NB4 (cell line): ENCODE measurements around the gene MDM2.

Experiments used
- MYC ChIP-seq: IDR thresholded peaks from 2 replicates; pipeline ENCODE4 v1.6.1; 2011; ENCODE audit warnings: low read depth, low read length
- POLR2A ChIP-seq: IDR thresholded peaks from 2 replicates; pipeline ENCODE4 v1.6.1; 2011; ENCODE audit warnings: mild to moderate bottlenecking; ENCODE audit not compliant: insufficient read length; ENCODE audit errors: extremely low read depth
- TF ChIP-seq, protein P1 (sequence below): IDR thresholded peaks from one replicate; pipeline ENCODE4 v1.5.1; 2012; ENCODE audit warnings: low read depth, low read length
- TF ChIP-seq, protein P2 (sequence below): IDR thresholded peaks from 2 replicates; pipeline ENCODE4 v1.6.1; 2011; ENCODE audit warnings: low read depth, low read length

GRCh38 chr12:68824597-68825250 is 16.7 kb downstream of the MDM2 start:
- TF ChIP-seq, protein P1, sequence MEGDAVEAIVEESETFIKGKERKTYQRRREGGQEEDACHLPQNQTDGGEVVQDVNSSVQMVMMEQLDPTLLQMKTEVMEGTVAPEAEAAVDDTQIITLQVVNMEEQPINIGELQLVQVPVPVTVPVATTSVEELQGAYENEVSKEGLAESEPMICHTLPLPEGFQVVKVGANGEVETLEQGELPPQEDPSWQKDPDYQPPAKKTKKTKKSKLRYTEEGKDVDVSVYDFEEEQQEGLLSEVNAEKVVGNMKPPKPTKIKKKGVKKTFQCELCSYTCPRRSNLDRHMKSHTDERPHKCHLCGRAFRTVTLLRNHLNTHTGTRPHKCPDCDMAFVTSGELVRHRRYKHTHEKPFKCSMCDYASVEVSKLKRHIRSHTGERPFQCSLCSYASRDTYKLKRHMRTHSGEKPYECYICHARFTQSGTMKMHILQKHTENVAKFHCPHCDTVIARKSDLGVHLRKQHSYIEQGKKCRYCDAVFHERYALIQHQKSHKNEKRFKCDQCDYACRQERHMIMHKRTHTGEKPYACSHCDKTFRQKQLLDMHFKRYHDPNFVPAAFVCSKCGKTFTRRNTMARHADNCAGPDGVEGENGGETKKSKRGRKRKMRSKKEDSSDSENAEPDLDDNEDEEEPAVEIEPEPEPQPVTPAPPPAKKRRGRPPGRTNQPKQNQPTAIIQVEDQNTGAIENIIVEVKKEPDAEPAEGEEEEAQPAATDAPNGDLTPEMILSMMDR = no peak
- no peak for TF ChIP-seq POLR2A
- TF ChIP-seq, protein P2, sequence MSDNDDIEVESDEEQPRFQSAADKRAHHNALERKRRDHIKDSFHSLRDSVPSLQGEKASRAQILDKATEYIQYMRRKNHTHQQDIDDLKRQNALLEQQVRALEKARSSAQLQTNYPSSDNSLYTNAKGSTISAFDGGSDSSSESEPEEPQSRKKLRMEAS = no peak
- no peak for TF ChIP-seq MYC
